WTC11 (cell line): ENCODE measurements around the gene RBCK1. TPM values are rescaled to one million over a fixed set of nuclear protein-coding genes. Genes with fewer than 3 reads are reported as not detected.

Experiments
- ATAC-seq: fragments of 200-7000 bp; cut with Tn5 transposase; 2 replicates; pipeline ENCODE4 v1.10.0; 2021; ENCODE audit warnings: mild to moderate bottlenecking, moderate library complexity
- CTCF ChIA-PET: fragments of 300-600 bp; sonication (Branson Sonifier 250); formaldehyde crosslinking; loops from one replicate; lab custom pipeline; 2021; ENCODE audit warnings: antibody characterized with exemption; lab: Charles Lee
- POLR2A ChIA-PET: fragments of 350-600 bp; sonication (Branson Sonifier 250); formaldehyde crosslinking; loops from one replicate; lab custom pipeline; 2021; ENCODE audit warnings: antibody characterized with exemption; lab: Charles Lee
- DNase-seq: peaks from one replicate; pipeline ENCODE4 v3.0.0; 2021; ENCODE audit warnings: low spot score
- H3K27ac Mint-ChIP-seq: 2 replicates; pipeline ENCODE4 v1.8.0; 2021; ENCODE audit warnings: mixed read lengths
- H3K27me3 Mint-ChIP-seq: 2 replicates; pipeline ENCODE4 v1.8.0; 2021; ENCODE audit warnings: low read depth, mild to moderate bottlenecking, moderate library complexity, mixed read lengths
- H3K36me3 Mint-ChIP-seq: 2 replicates; pipeline ENCODE4 v1.8.0; 2021; ENCODE audit warnings: mixed read lengths
- H3K4me1 Mint-ChIP-seq: 2 replicates; pipeline ENCODE4 v1.8.0; 2022; ENCODE audit warnings: mixed read lengths
- H3K4me3 Mint-ChIP-seq: 2 replicates; pipeline ENCODE4 v1.8.0; 2021; ENCODE audit warnings: mild to moderate bottlenecking, moderate library complexity, mixed read lengths
- H3K9me3 Mint-ChIP-seq: 2 replicates; pipeline ENCODE4 v1.8.0; 2021; ENCODE audit warnings: mixed read lengths
- ATF1 ChIP-seq: sonication (generic); formaldehyde crosslinking; IDR thresholded peaks from 2 replicates; pipeline ENCODE4 v1.8.1; 2023; ENCODE audit warnings: mild to moderate bottlenecking, moderate library complexity, missing genetic modification reagents
- ETV6 ChIP-seq: sonication (generic); formaldehyde crosslinking; IDR thresholded peaks from 2 replicates; pipeline ENCODE4 v1.8.1; 2022; ENCODE audit warnings: mild to moderate bottlenecking, missing genetic modification reagents
- FOXJ3 ChIP-seq: sonication (generic); formaldehyde crosslinking; IDR thresholded peaks from 2 replicates; pipeline ENCODE4 v1.9.0; 2021; ENCODE audit warnings: missing genetic modification reagents, mild to moderate bottlenecking, borderline replicate concordance
- HMGA2 ChIP-seq: fragments of 250-450 bp; sonication (Bioruptor Pico); IDR thresholded peaks from 2 replicates; pipeline ENCODE4 v1.4.0; 2021; ENCODE audit warnings: mild to moderate bottlenecking, moderate library complexity
- NFATC4 ChIP-seq: fragments of 250-450 bp; sonication (Bioruptor Pico); IDR thresholded peaks from 2 replicates; pipeline ENCODE4 v1.9.0; 2021; ENCODE audit warnings: mild to moderate bottlenecking
- NR1H2 ChIP-seq: sonication (generic); formaldehyde crosslinking; IDR thresholded peaks from 2 replicates; pipeline ENCODE4 v1.9.0; 2021; ENCODE audit warnings: mild to moderate bottlenecking, moderate library complexity, missing genetic modification reagents
- SMAD4 ChIP-seq: sonication (generic); formaldehyde crosslinking; IDR thresholded peaks from 2 replicates; pipeline ENCODE4 v1.8.0; 2022; ENCODE audit warnings: mild to moderate bottlenecking, missing genetic modification reagents
- SOX15 ChIP-seq: fragments of 250-450 bp; sonication (Bioruptor Pico); IDR thresholded peaks from 2 replicates; pipeline ENCODE4 v1.9.0; 2021; ENCODE audit warnings: mild to moderate bottlenecking
- TP53 ChIP-seq: sonication (generic); formaldehyde crosslinking; IDR thresholded peaks from 2 replicates; pipeline ENCODE4 v1.8.1; 2023; ENCODE audit warnings: mild to moderate bottlenecking, missing genetic modification reagents
- ZNF138 ChIP-seq: sonication (generic); formaldehyde crosslinking; conservative IDR thresholded peaks from 2 replicates; pipeline ENCODE4 v1.8.1; 2022; ENCODE audit warnings: mild to moderate bottlenecking, moderate library complexity, missing genetic modification reagents
- ZNF219 ChIP-seq: sonication (generic); formaldehyde crosslinking; IDR thresholded peaks from 2 replicates; pipeline ENCODE4 v1.8.0; 2023; ENCODE audit warnings: missing genetic modification reagents, mild to moderate bottlenecking, borderline replicate concordance
- ZNF396 ChIP-seq: fragments of 250-450 bp; sonication (Bioruptor Pico); IDR thresholded peaks from 2 replicates; pipeline ENCODE4 v1.8.0; 2021; ENCODE audit warnings: mild to moderate bottlenecking, moderate library complexity, borderline replicate concordance
- total RNA-seq: library from RNA; stranded (reverse); gene quantifications from 3 replicates; pipeline ENCODE4 v1.2.3, GENCODE V29; 2021
- TF ChIP-seq, protein P1 (sequence below): fragments of 250-450 bp; sonication (Bioruptor Pico); IDR thresholded peaks from 2 replicates; pipeline ENCODE4 v2.1.2; 2022; ENCODE audit warnings: mild to moderate bottlenecking, moderate library complexity
- TF ChIP-seq, protein P2 (sequence below): sonication (generic); formaldehyde crosslinking; IDR thresholded peaks from 2 replicates; pipeline ENCODE4 v1.8.1; 2023; ENCODE audit warnings: mild to moderate bottlenecking, missing genetic modification reagents, borderline replicate concordance
- TF ChIP-seq, protein P3 (sequence below): sonication (generic); formaldehyde crosslinking; IDR thresholded peaks from 2 replicates; pipeline ENCODE4 v1.8.0; 2022; ENCODE audit warnings: mild to moderate bottlenecking, missing genetic modification reagents
- TF ChIP-seq, protein P4 (sequence below): sonication (generic); formaldehyde crosslinking; conservative IDR thresholded peaks from 2 replicates; pipeline ENCODE4 v1.8.1; 2023; ENCODE audit warnings: mild to moderate bottlenecking, low read depth, missing genetic modification reagents, moderate library complexity

Gene RBCK1
- total RNA-seq, 1 experiment from 2014 or later = 75.2 TPM

DNA sequence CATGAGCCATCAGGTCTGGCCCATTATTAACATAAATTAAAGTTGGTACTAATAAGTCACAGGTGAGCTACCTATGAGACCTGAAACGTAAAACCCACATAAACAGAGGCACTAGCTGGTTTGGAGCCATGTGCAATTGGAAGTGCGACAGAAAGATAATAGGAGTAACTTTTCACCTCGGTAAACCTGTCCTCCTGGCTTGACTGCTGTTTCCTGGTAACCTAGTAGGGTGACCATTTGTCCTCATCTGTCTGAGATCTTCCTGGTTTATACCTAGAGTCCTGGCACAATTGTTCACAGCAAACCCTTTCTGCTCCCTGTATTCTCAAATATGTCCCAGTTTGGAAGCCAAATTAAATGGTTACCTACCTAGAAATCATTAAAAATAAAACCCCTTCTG, 46.9 kb downstream of the RBCK1 start (continued):
- TF ChIP-seq, protein P1, sequence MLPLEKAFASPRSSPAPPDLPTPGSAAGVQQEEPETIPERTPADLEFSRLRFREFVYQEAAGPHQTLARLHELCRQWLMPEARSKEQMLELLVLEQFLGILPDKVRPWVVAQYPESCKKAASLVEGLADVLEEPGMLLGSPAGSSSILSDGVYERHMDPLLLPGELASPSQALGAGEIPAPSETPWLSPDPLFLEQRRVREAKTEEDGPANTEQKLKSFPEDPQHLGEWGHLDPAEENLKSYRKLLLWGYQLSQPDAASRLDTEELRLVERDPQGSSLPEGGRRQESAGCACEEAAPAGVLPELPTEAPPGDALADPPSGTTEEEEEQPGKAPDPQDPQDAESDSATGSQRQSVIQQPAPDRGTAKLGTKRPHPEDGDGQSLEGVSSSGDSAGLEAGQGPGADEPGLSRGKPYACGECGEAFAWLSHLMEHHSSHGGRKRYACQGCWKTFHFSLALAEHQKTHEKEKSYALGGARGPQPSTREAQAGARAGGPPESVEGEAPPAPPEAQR (CRISPR knock-in tag) = no peak
- TF ChIP-seq NR1H2 (CRISPR knock-in tag) = no peak
- TF ChIP-seq, protein P2, sequence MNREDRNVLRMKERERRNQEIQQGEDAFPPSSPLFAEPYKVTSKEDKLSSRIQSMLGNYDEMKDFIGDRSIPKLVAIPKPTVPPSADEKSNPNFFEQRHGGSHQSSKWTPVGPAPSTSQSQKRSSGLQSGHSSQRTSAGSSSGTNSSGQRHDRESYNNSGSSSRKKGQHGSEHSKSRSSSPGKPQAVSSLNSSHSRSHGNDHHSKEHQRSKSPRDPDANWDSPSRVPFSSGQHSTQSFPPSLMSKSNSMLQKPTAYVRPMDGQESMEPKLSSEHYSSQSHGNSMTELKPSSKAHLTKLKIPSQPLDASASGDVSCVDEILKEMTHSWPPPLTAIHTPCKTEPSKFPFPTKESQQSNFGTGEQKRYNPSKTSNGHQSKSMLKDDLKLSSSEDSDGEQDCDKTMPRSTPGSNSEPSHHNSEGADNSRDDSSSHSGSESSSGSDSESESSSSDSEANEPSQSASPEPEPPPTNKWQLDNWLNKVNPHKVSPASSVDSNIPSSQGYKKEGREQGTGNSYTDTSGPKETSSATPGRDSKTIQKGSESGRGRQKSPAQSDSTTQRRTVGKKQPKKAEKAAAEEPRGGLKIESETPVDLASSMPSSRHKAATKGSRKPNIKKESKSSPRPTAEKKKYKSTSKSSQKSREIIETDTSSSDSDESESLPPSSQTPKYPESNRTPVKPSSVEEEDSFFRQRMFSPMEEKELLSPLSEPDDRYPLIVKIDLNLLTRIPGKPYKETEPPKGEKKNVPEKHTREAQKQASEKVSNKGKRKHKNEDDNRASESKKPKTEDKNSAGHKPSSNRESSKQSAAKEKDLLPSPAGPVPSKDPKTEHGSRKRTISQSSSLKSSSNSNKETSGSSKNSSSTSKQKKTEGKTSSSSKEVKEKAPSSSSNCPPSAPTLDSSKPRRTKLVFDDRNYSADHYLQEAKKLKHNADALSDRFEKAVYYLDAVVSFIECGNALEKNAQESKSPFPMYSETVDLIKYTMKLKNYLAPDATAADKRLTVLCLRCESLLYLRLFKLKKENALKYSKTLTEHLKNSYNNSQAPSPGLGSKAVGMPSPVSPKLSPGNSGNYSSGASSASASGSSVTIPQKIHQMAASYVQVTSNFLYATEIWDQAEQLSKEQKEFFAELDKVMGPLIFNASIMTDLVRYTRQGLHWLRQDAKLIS (CRISPR knock-in tag) = no peak
- TF ChIP-seq NFATC4 = no peak
- TF ChIP-seq, protein P3, sequence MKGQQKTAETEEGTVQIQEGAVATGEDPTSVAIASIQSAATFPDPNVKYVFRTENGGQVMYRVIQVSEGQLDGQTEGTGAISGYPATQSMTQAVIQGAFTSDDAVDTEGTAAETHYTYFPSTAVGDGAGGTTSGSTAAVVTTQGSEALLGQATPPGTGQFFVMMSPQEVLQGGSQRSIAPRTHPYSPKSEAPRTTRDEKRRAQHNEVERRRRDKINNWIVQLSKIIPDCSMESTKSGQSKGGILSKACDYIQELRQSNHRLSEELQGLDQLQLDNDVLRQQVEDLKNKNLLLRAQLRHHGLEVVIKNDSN (CRISPR knock-in tag) = no peak
- TF ChIP-seq, protein P4, sequence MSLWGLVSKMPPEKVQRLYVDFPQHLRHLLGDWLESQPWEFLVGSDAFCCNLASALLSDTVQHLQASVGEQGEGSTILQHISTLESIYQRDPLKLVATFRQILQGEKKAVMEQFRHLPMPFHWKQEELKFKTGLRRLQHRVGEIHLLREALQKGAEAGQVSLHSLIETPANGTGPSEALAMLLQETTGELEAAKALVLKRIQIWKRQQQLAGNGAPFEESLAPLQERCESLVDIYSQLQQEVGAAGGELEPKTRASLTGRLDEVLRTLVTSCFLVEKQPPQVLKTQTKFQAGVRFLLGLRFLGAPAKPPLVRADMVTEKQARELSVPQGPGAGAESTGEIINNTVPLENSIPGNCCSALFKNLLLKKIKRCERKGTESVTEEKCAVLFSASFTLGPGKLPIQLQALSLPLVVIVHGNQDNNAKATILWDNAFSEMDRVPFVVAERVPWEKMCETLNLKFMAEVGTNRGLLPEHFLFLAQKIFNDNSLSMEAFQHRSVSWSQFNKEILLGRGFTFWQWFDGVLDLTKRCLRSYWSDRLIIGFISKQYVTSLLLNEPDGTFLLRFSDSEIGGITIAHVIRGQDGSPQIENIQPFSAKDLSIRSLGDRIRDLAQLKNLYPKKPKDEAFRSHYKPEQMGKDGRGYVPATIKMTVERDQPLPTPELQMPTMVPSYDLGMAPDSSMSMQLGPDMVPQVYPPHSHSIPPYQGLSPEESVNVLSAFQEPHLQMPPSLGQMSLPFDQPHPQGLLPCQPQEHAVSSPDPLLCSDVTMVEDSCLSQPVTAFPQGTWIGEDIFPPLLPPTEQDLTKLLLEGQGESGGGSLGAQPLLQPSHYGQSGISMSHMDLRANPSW (CRISPR knock-in tag) = no peak

DNA sequence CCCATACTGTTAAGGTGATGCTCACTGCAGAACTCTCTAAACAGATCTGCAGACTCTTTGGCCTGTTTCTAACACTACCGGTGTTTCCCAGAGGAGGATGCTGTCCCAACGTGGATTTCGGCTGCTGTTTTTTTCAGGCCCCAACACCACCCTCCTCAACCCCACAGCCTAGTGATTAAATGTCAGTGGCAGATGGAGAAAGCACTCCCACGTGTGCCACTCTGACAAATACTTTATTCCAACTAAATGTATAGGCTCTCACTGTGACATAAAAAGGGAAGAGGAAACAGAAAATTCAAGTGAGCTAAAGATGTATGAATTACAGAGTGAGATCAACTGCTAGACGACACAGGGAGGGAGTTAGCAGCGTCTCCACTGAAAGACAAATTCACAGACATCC, 50.7 kb downstream of the RBCK1 start:
- CTCF ChIA-PET = interaction anchor here (1.0 kb wide), 1 partner anchor 103 kb away, joined by 3 read pairs; no protein-coding TSS in a partner anchor
- H3K4me3 Mint-ChIP-seq = no peak overlapping the region

More for the DNA sequence above, 50.7 kb downstream of the RBCK1 start:
- no peaks in the 10 kb centered on the region for H3K36me3 Mint-ChIP-seq
- DNase-seq (no peak), ATAC-seq (no peak)
- no peaks in the 10 kb centered on the region for H3K9me3 Mint-ChIP-seq
- peaks cover 15% of the 10 kb centered on the region for H3K27me3 Mint-ChIP-seq
- POLR2A ChIA-PET = no interaction called here
- TF ChIP-seq HMGA2 (CRISPR knock-in tag) (no peak), TP53 (CRISPR knock-in tag) (no peak), ZNF396 (CRISPR knock-in tag) (no peak), SOX15 (CRISPR knock-in tag) (no peak), ZNF219 (no peak), ETV6 (CRISPR knock-in tag) (no peak), ATF1 (CRISPR knock-in tag) (no peak), SMAD4 (CRISPR knock-in tag) (no peak), ZNF138 (CRISPR knock-in tag) (no peak), FOXJ3 (CRISPR knock-in tag) (no peak)
- TF ChIP-seq, protein P4 (CRISPR knock-in tag) = no peak
- TF ChIP-seq, protein P1 (CRISPR knock-in tag) = no peak
- no peak overlapping the region for H3K27ac Mint-ChIP-seq
- H3K4me1 Mint-ChIP-seq = peaks cover 19% of the 10 kb centered on the region
